ENCODE data around the gene SNX8.
"Not testable (repeated sequence)": the region's sequence is repeated elsewhere in the genome, so short reads cannot be mapped to it uniquely, and the experiment has no call there.

SNX8 gene

GRCh38 chr7:2314209-2314955 lies at the start of gene SNX8:
Gene SNX8 (minus strand): TSS chr7:2314441. CDS start chr7:2314421, 20 bp downstream.
- H3K4me3 ChIP-seq (ENCODE audit: low read depth, low read length): peak within 1 kb of the TSS; percentile 72

- H3K4me3 ChIP-seq (ENCODE audit: low read depth, low read length): no peak overlapping the region
Observed at GRCh38 chr7:2362385-2363088, 48.3 kb upstream of the SNX8 start.

GRCh38 chr7:2360796-2361195 lies 46.6 kb upstream of the SNX8 start:
- no peak overlapping the region for H3K4me3 ChIP-seq (ENCODE audit: low read depth, low read length)

GRCh38 chr7:2359610-2360009 lies 45.4 kb upstream of the SNX8 start:
- no peak overlapping the region for H3K4me3 ChIP-seq (ENCODE audit: low read depth, low read length)

- H3K4me3 ChIP-seq (ENCODE audit: low read depth, low read length): no peak overlapping the region
Observed at GRCh38 chr7:2358968-2359527, 44.8 kb upstream of the SNX8 start.

GRCh38 chr7:2357571-2357970 lies 43.3 kb upstream of the SNX8 start:
- no peak overlapping the region for H3K4me3 ChIP-seq (ENCODE audit: low read depth, low read length)

GRCh38 chr7:2357165-2357564 lies 42.9 kb upstream of the SNX8 start:
- H3K4me3 ChIP-seq (ENCODE audit: low read depth, low read length): no peak overlapping the region

- peak overlapping the region; percentile 90 for H3K4me3 ChIP-seq (ENCODE audit: low read depth, low read length)
Observed at GRCh38 chr7:2355705-2356008, 41.4 kb upstream of the SNX8 start.

- H3K4me3 ChIP-seq (ENCODE audit: low read depth, low read length): peak overlapping the region; percentile 90
Observed at GRCh38 chr7:2354939-2355704, 40.9 kb upstream of the SNX8 start.

GRCh38 chr7:2354186-2354938 lies 40.1 kb upstream of the SNX8 start, which contains the start of gene EIF3B:
Gene EIF3B (plus strand): TSS chr7:2354827. CDS start chr7:2354922, 95 bp downstream.
- peak within 1 kb of the TSS; percentile 90 for H3K4me3 ChIP-seq (ENCODE audit: low read depth, low read length)

GRCh38 chr7:2353936-2354185 lies 39.6 kb upstream of the SNX8 start:
- peak overlapping the region; percentile 90 for H3K4me3 ChIP-seq (ENCODE audit: low read depth, low read length)

GRCh38 chr7:2353113-2353935 lies 39.1 kb upstream of the SNX8 start:
- peak overlapping the region; percentile 90 for H3K4me3 ChIP-seq (ENCODE audit: low read depth, low read length)

GRCh38 chr7:2350861-2351260 lies 36.6 kb upstream of the SNX8 start:
- no peak overlapping the region for H3K4me3 ChIP-seq (ENCODE audit: low read depth, low read length)

GRCh38 chr7:2350055-2350454 lies 35.8 kb upstream of the SNX8 start:
- no peak overlapping the region for H3K4me3 ChIP-seq (ENCODE audit: low read depth, low read length)

GRCh38 chr7:2347351-2348063 lies 33.3 kb upstream of the SNX8 start:
- not testable (repeated sequence) for H3K4me3 ChIP-seq (ENCODE audit: low read depth, low read length)

- H3K4me3 ChIP-seq (ENCODE audit: low read depth, low read length): no peak overlapping the region
Observed at GRCh38 chr7:2336626-2337299, 22.5 kb upstream of the SNX8 start.

- H3K4me3 ChIP-seq (ENCODE audit: low read depth, low read length): not testable (repeated sequence)
Observed at GRCh38 chr7:2332606-2333231, 18.5 kb upstream of the SNX8 start.

- no peak overlapping the region for H3K4me3 ChIP-seq (ENCODE audit: low read depth, low read length)
Observed at GRCh38 chr7:2331707-2332106, 17.5 kb upstream of the SNX8 start.

Measured in iPS-11a (cell line).